HG03469 (cell line): ENCODE data around the gene BCAS3.
"Not testable (repeated sequence)": the region's sequence is repeated elsewhere in the genome, so short reads cannot be mapped to it uniquely, and the experiment has no call there.

Experiments
- ATAC-seq: cut with Tn5 transposase; IDR thresholded peaks from one replicate; pipeline ENCODE4 v1.9.1; 2021; ENCODE audit warnings: mild to moderate bottlenecking, moderate library complexity, moderate number of reproducible peaks; ENCODE audit not compliant: unreplicated experiment

BCAS3 gene

DNA sequence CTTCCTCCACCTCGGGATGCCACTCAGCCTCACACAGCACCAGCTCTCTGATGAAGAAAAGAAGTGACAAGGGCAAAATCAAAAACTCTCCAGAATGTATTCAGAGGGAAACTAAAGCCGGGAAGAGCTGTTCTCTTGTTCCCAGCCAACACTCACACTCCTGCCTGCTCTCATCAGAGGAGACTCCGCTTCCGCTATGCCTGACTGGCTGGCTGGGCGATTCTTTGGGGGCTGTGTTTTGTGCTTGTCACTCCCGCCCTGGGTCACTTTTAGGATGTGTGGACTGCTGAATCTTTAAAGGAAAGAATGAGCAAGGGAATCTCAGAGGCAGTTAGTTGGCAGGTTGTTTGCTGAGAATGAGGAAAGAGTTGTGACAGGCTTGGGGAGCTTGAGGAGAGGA is 667.4 kb downstream of the BCAS3 start:
- no peak for ATAC-seq

DNA sequence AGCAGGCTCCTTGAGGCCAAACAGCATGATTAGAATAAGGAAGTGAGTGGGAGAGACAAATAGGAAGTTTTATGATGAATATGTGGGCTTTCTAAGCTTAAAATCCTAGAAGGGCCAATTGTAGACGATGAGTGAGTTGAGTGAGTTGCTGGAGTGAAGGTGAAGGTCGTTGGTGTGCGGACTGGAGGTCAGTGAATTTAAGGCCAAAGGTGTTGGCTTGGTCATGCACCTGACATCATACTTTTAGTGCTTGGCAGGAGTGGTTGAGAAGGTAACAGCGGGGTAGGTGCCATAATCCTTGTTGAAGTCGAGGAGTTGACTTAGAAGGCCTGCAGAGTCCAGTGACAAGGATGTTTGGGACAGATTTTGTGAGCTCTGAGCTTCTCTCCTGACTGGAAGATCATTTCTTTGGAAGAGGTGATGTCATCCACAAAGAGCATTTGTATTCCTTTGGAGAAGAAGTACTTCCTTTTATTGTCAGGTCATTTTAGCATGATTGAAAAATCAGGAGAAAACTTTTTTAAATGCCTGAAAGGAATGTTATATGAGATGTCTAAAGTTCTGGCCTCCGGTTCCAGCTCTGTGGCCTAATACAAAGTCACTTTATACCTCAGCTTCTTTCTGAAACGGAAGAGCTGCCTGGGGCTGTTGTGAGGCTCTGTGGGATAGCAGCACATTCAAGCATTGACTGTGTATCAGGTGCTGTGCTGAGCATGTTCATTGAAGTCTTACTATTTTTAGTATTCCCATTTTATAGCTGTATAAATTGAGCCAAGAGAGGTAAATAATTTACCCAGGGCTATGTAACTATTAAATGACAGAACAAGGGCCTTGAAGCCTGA is 668.4 kb downstream of the BCAS3 start:
- no peak for ATAC-seq

DNA sequence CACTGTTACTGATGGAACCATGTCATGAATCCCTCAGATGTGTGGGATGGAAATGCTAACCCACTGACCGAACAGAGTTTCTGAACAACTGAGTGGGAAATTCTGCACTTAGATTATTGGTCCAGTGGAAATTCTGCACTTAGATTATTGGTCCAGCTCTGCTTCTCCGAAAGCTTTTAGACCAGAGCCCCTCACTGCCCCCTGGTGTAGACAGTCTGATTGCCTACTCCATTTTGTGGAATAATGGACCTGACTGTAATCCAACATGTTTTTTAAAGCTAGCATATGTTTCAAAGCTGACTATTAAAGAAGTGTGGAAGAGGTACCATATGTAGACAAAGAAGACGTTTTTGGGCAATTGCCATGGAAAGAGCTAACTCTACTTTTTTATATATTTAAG is 671.7 kb downstream of the BCAS3 start:
- no peak for ATAC-seq

DNA sequence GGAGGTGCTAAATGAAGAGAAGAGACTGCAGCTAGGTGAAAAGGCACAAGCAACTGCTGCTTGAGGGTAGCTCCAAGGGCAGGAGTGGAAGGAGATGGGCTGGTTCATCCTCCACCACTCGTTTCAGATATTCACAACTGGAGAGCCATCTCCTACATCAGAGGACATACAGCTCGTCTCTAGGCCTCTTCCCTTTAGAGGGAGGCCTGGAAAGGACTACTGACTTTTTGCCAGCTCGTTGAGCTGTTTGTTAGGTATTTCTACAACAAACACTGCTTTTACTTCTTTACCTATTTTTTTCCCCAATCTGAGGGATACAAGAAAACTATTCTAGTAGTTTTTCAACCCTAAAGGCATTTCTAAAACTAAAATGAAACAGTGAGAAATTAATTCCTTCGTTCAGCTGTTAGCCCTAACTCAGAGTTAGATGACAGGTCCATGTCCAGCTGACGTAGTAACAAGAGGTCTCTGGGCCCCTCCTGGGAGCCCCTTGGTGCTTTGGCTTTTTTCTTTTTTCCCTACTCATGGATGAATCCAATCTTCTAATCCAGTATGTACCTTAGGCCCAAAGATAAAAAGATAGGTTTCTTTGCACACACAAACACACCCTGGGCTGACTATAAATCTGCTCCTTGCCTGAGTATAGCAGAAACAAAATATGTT is 674.2 kb downstream of the BCAS3 start:
- no peak for ATAC-seq

DNA sequence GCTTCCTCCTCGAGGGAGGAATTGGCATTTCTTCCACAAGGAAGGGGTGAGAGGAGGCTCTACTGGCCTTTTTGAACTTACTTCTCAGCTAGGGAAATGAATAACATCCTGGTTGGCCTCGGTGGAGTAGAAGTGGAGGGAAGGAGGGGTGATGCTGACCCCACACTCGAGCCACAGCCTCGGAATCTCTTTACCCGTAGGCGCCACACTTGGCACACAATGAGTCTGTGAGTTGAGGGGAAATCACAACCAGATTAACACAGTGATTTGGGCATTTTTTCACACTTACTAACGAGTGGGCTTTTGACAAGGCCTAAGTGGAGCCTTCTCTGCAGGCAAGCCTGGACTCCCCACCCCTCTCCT is 674.7 kb downstream of the BCAS3 start:
- no peak for ATAC-seq

DNA sequence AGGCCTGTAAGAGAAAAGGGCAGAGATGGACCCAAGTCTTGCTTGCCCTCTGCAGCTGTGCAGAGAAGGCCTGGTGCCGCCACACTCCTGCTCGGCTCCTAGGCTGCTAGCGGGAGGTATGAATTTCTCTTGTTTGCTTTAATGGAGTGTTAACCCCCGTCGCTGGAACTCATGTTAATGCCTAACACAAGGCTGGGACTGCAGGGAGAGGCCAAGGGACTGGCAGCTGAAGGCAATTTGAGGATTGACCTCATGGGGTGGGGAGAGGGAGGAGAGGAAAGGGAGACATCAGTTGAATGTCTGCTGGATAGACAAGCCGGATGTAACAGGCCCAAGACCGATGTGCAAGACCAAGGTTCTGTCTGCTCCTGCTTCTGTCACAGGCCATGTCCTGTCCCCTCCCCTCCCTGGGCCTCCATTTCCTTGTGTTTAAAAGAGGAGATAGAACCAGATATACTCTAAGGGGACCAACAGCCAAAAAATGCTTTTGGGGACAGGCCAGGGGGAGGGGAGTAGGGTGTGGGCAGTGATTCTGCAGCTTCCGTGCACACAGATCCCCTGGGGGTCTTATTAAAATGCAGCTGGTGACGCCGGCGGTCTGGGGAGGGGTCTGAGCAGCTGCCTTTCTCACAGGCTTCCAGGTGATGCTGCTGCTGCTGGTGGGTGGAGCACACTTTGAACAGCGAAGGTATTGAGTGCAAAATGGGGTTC is 675.3 kb downstream of the BCAS3 start:
- ATAC-seq, result no peak

DNA sequence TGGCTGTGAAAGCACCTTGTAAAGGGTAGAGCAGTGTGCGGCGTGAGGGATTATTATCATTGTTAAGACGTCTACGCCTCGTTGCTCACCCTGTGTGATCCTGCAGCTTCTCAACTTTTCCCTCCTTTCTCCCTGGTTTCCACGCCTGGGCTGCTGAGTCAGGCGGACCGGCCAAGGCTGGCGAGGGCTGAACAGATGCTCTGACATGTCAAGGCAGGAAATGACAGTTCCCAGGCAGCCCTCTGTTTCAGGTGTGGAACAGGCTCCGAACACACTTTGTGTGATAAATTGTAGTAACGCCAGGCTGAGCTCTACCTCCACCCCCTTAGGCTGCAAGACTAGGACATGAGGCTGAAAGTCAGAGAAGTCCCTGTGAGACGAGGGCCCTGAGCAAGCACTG is 676.0 kb downstream of the BCAS3 start:
- ATAC-seq, result no peak

DNA sequence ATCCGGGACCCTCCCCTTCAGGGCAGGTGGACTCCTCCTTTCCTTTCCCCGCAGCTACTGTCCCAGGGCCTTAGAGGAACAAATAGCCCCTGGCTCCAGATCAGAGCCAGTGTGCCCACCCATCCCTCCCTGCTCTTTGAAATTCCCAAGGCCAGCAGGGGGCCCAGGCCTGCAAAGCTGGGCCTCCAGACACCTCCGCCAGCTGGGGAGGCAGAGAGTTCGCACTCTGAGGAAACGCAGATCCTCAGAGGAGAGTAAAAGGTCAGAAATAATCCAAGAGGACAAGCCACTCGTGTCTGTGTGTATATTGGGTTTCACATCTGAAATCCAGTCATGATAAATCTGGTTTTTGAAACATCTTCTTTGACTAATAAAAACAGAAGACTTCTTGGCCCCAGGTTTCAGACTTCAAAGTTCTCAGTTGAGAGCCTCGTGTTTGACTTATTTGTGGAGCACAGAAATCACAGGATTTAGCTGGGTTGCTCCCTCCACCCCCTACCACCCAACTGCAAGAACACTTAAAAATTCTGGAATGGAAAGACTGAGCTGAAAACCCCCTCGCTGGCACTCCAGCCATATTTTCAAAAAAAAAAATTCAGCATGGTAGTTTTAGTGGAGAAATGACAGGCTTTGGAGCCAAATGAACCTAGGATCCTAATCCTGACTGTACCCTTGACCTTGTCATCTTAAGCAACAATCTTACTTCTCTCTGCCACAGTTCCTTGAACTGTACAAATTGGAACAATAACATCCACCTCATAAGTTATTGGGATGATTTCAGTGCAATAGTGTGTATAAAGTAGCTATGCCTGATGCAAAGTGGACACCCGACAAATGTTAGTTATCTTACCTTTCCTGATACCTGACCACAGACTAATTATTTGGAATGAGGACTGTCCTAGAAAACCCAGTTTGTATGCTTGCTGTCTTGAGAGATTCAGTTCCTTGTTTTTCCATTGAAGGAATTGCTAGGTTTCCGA is 677.5 kb downstream of the BCAS3 start:
- ATAC-seq, result no peak

DNA sequence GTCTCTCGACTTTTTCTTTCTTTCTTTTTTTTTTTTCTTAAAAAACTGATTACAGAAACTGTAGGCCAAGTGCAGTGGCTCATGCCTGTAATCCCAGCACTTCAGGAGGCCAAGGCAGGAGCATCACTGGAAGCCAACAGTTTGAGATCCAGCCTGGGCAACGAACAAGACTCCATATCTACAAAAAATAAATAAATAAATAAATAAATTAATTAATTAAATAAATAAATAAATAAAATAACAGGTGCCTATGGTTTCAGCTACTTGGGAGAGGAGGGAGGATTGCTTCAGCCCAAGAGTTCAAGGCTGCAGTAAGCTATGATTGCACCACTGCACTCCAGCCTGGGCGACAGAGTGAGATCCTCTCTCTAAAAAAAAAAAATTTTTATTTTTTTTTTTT is 679.4 kb downstream of the BCAS3 start:
- not testable (repeated sequence) for ATAC-seq

DNA sequence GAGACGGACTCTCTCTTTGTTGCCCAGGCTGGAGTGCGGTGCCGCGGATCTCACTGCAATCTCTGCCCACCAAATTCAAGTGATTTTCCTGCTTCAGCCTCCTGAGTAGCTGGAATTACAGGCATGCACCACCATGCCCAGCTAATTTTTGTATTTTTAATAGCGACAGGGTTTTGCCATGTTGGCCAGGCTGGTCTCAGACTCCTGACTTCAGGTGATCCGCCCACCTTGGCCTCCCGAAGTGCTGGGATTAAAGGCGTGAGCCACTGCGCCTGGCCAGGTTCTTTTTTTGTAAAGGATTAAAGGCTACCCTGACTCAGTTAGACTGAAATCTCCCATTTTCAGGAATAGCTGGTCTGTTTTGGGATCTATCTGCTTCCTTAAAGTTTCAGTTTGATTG is 681.9 kb downstream of the BCAS3 start:
- ATAC-seq, result not testable (repeated sequence)

DNA sequence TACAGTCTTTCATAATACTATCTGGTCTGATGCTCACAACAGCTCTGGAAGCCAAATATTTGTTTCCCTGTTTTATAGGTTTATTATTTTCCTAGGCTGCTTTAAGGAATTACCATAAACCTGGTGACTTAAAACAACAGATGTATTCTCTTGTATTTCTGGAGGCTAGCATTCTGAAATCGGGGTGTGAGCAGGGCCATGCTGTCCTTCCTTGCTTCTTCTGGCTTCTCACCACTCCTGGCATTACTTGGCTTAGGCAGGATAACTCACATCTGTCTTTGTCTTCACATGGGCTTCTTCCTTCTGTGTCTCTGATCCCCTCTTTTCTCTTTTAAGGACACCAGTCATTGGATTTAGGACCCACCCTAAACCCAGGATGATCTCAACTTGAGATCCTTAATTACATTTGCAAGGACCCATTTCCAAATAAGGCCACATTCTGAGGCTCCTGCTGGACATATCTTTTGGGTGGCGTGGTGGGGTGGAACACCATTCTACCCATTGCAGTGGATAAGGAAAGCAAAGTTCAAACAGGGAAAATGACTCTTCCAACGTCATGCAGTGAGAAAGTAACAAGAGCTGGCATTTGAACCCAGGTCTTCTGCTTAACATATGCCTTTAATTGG is 682.8 kb downstream of the BCAS3 start:
- no peak for ATAC-seq

DNA sequence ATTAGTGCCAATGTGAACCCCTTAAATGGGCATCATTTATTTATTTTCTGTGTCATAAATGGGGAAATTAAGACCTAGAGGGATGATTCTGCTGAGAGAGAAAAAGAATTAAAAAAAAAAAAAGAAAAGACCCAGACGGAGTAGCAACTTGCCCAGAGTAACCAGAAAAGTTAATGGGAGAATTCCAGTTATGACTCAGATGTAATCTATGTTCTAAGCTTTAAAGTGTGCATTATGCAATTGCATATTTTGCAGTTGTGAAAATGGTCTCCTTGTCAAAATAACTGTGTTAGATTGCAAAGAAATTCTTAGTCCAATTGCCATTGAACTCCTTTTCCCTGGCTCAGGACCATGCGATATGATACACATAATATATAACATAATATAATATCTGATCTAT is 683.4 kb downstream of the BCAS3 start:
- no peak for ATAC-seq

DNA sequence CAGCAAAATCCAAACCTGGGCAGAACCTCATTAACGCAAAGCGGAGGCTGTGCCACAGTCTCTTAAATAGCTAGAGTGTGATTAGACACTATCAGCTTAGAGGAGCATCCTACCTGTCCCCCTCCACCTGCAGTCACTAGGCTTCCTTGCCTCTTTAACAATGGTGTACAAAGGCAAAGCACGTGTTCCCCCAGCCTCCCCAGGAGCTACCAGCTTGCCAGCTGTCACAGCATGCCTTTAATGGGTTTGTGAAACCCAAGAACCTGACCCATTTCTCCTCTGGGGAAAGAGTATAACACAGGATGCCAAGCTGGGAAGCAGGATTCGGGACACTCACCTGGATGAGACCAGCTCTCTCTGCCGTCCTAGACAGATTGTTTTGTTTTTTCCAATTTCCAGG is 684.7 kb downstream of the BCAS3 start:
- ATAC-seq, result no peak

DNA sequence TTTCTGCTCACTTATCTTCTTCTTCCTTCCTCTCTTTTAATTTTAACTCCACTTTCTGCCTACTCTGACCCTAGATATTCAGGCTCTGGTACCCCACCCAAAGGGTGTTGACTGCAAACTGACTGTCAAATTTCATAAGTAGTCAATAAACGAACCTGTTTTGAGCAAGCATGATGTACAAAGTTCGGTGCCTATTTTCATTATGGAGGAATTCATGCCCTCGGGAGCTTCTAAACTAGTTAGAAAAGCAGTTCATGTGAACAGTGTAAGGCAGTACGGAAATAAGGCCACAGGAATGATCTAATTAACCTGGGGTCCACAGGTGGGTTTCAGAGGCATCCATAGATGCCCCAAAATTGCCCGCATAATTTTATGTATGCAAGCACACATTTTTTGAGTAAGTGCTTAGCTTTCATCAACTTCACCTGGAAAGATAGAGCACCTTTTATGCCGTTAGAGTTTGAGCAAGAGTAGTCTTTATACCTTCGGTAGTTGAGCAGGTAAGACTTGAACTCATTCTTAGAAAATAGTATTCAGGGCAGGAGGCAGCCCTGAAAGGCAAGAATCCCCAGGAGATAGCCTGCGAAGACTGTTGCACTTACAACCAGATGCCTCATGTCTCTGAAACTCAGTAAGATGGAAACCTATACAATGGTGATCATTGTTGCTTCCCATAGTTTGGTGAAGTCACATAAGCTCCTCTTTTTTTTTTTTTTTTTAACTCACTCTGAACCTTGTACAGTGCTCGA is 685.4 kb downstream of the BCAS3 start:
- no peak for ATAC-seq

DNA sequence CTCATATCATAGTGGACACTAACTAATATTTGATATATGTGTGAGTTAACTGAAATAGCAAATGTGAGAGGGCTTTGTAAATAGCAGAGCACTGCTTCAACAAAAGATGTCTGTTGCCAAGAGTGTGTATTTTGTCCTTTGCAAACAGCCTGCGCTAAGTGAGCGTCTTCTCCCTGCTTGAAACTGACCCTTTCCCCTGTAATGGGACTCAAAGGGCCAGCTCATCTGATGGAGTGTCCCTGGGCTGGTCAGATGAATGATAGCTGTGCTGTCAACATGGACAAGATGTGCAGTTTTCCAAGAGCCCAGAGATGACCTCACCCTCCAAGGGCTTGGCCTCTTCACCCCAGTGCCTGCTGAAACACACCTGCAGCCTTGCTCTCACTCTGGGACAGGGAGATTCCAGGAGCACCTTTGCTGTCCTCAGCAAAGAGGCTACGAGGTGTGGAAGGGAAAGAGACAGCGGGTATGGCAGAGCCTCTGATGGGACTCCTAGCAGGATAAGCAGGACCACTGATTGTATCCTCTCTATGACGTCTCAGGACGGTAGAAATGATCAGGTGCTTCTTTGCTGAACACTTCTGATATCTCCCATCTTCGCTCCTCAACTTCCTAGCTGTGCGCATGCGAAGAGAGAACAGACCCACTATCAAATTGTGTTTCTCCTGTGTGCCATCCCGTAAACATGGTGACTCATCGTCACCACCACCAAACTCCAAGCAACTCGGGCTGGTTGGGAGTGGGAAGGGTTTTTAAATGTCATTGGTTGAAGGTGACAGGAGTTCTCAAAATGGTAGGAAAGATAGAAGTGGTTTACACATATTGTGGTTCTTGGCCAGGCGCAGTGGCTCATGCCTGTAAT is 686.2 kb downstream of the BCAS3 start:
- no peak for ATAC-seq

DNA sequence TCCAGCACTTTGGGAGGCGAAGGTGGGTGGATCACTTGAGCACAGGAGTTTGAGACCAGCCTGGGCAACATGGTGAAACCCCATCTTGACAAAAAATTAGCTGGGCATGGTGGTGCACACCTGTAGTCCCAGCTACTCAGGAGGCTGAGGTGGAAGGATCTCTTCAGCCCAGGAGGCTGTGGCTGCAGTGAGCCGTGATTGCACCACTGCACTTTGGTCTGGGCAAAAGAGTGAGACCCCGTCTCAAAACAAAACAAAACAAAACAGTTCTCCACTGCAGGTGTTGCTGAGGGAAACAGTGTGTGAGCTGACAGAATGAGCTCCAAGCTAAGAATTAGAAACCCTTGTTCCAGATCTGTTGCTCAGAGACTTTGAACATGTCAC is 686.8 kb downstream of the BCAS3 start:
- no peak for ATAC-seq

DNA sequence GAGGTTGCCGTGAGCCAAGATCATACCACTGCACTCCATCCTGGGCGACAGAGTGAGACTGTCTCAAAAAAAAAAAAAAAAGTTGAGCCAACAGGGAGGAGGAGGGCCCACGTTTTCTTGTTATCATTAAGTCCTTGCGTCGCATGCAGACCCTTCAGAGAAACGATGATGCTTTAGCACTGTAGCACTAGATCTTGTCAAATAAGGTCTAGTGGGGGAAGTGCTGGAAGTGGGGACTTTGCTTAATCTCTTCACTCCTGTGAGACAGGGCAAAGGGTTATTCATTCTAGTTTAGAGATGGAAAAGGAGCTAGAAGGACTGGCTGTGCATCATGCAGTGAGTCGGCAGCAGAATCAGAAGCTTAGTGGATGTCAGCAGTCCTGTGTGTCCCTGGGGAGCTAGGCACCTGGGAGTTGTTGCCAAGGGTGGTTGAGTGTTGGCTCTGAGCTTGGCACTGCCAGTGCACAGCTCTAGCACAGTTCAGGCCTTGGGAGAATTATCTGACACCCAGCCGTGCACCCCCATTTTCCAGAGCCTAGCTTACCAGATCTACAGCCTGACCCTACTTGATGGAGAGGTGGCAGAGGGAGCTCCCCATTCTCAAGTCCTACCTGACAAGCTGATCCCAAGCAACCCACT is 688.5 kb downstream of the BCAS3 start:
- ATAC-seq, result no peak

DNA sequence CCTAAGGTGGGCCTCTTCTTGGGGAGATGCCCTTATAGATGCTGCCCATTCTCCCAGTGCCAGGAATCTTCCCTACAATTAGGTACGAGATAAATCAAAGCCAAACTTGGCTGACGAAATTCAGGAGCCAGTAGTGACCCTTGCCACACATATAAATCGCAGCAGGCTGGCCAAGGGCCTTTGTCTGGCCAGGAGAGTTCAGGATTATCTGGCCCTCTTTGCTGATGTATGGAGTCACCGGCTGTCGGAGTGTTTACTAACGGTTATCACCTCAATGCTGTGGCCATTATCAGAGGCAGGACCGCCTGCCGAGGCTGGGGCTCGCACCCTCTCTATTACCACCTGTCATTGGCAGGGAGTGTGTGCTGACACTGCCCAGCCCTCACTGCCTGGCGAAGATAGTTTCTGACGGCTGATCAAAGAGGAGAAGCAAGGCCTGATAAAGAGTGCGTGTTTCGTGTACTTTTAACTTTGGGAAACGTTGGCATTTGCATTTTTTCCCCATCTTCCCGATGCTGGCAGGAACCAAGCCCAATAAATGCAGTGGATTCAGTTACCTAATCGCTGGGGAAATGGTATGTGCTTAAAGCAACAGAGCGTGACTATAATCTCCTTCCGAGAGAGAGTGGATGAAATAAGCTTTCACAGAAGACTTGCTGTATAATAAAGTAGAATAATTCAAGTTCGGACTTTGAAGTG is 689.2 kb downstream of the BCAS3 start:
- ATAC-seq, result no peak
